Thymus (tissue), 11 donors: ENCODE results near the gene RNASET2. TPM values are rescaled to one million over a fixed set of nuclear protein-coding genes. Genes with fewer than 3 reads are reported as not detected.
"Not testable (repeated sequence)": the region's sequence is repeated elsewhere in the genome, so short reads cannot be mapped to it uniquely, and the experiment has no call there.

ENCODE experiments used
- DNase-seq, 9 donors: peaks; one replicate each; pipeline ENCODE4 v3.0.0-alpha.2; 2013; ENCODE audit warnings: low spot score in 9 of 9, low read depth in 6 of 9, missing footprints in 1 of 9
- H3K27ac ChIP-seq, 2 donors: one replicate each; pipeline ENCODE4 v1.5.1; 2013; ENCODE audit warnings: control low read depth in 1 of 2, low read depth in 1 of 2, low read length in 1 of 2, mild to moderate bottlenecking in 1 of 2, moderate library complexity in 1 of 2
- H3K27me3 ChIP-seq, 2 donors: one replicate each; pipeline ENCODE4 v1.5.1; 2013; ENCODE audit warnings: low read length in 1 of 2; ENCODE audit not compliant: control insufficient read depth in 2 of 2, insufficient read depth in 1 of 2
- H3K36me3 ChIP-seq, 2 donors: one replicate each; pipeline ENCODE4 v1.5.1; 2013; ENCODE audit warnings: low read length in 1 of 2, mild to moderate bottlenecking in 1 of 2, moderate library complexity in 1 of 2; ENCODE audit not compliant: control insufficient read depth in 2 of 2, insufficient read depth in 2 of 2
- H3K4me1 ChIP-seq, 2 donors: one replicate each; pipeline ENCODE4 v1.5.1; 2013; ENCODE audit warnings: low read length in 2 of 2; ENCODE audit not compliant: control insufficient read depth in 2 of 2, insufficient read depth in 2 of 2
- H3K4me3 ChIP-seq, 2 donors: one replicate each; pipeline ENCODE4 v1.5.1; 2013; ENCODE audit warnings: low read length in 2 of 2, control low read depth in 1 of 2, mild to moderate bottlenecking in 1 of 2
- H3K9me3 ChIP-seq, 2 donors: one replicate each; pipeline ENCODE4 v1.5.1; 2013; ENCODE audit warnings: low read length in 1 of 2, mild to moderate bottlenecking in 1 of 2; ENCODE audit not compliant: control insufficient read depth in 2 of 2, insufficient read depth in 1 of 2
- WGBS: extraction: QIAGEN DNeasy Blood & Tissue Kit; methylation state at CpG from one replicate; pipeline ENCODE4 v1.1.7; 2013; 5-methylcytosine and 5-hydroxymethylcytosine counted together
- polyA plus RNA-seq: library from polyadenylated mRNA; stranded (reverse); fragments of 200-250 nt; gene quantifications from one replicate; pipeline ENCODE4 v1.2.3, GENCODE V29; 2013
- total RNA-seq: library from RNA; stranded (reverse); fragments of 120-200 nt; gene quantifications from one replicate; pipeline ENCODE4 v1.2.4, GENCODE V29; 2013
- donor health status: healthy.

The RNASET2 gene
- total and polyA plus RNA-seq, 2 donors = 72.2 to 151 TPM

DNA sequence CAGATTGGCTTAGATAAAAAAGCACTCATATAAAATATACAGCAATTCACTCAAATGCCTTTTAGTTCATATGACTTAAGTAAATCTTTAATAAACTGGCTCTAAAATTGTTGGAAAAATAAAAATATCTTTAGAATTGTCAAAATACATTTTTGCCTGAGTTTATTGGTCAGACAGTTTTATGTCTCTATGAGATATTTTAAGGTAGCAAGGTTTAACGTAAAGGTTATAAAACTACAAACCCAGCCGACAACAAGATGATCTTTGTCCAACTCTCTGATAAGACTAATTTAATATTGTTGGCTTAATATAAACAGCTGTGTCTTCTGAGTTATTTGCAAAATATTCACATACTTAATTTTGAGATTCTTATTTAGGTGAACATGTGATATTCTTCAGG, 39.5 kb downstream of the RNASET2 start:
- no peak for DNase-seq
- Histone ChIP-seq H3K27me3 (no peaks in the 10 kb centered on the region), H3K9me3 (no peaks in the 10 kb centered on the region), H3K4me3 (no peak overlapping the region), H3K27ac (no peak overlapping the region), H3K4me1 (no peaks in the 10 kb centered on the region), H3K36me3 (no peaks in the 10 kb centered on the region)
- 99% methylated on average over 2 of the region's 2 CpGs for WGBS

DNA sequence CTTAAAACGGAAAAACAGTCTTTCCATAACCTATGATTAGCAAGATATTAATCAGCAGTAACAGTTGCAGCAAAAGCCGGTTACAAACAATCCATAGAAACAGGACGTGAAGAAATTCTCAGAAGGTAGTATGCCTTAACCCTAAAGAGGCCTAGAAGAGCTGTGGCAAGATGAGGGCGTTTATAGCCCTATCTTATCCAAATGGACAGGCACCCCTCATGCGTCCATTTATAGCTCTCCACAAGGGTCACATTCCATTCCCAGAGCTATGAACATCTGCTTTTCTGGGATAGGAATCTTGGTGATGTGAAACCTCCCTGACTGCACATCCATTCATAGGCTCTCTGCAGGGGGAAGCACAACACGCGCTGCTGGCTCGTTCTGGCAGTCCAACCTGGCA, 40.9 kb downstream of the RNASET2 start:
- DNase-seq, H3K36me3 ChIP-seq, H3K9me3 ChIP-seq, H3K27me3 ChIP-seq, H3K4me1 ChIP-seq, H3K27ac ChIP-seq, H3K4me3 ChIP-seq: not testable (repeated sequence)
- WGBS = 97% methylated on average over 8 of the region's 8 CpGs

DNA sequence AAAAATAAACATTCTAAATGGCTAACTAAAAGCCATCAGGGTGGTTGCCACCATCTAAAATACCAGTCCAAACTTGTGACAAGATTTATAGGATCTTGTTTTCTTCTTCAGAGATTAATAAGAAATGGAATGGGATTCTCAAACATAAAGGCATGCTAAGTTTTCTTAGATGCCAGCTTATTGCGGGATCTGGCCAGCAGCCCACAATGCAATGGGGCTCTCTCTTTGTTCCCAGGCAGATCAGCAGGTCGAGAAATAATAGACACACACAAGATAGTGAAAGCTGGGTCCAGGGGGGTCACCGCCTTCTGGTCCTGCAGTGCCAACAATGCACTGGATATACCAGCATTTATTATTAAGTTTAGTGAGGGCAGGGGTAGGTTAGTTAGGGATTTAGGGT, 41.4 kb downstream of the RNASET2 start:
- not testable (repeated sequence) for H3K27ac ChIP-seq, H3K4me3 ChIP-seq, H3K9me3 ChIP-seq, H3K4me1 ChIP-seq, H3K36me3 ChIP-seq, H3K27me3 ChIP-seq, DNase-seq
- 98% methylated on average over 3 of the region's 3 CpGs for WGBS

DNA sequence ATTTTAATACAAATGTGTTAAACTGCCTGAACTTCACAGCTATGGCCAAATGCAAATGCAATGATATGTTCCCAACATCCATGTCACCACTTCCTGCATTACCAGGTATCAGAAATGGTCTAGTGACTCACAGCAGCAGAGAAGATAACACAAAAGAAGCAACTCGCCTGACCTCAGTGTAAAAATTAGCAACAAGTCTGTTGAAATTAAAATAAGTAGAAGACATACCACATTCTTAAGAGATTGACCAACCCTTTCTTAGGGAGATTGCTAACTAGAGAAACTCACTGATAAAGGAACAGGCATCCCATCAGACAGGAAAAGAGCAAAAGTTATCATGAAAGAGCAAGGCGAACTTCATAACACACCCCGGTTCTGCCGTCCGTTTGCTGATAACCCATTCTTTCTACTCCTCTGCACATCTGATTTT, 45.1 kb downstream of the RNASET2 start:
- no peaks in the 10 kb centered on the region for H3K27me3 ChIP-seq
- H3K4me3 ChIP-seq = no peak overlapping the region
- peaks cover 0 to 12% of the 10 kb centered on the region in 2 donors for H3K4me1 ChIP-seq
- WGBS = 97% methylated on average over 5 of the region's 5 CpGs
- DNase-seq = no peak
- no peak overlapping the region for H3K27ac ChIP-seq
- no peaks in the 10 kb centered on the region for H3K9me3 ChIP-seq
- H3K36me3 ChIP-seq = no peaks in the 10 kb centered on the region

DNA sequence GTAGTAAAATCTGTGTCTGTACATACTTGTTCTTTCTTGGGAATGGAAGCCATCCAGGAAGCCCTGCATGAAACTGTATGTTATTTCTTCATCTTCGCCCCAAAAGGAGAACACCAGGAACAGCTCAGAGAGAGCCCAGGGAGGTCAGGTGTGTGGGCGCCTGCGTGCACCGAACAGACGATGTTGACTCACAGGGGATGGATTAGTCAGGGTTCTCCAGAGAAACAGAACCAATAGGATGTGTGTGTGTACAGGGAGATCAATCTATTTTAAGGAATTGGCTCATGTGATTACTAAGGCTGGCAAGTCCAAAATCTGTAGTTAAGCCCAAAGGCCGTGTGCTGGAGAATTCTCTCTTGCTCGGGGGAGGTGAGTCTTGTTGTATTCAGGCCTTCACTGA, 45.7 kb downstream of the RNASET2 start:
- H3K4me3 ChIP-seq = no peak overlapping the region
- peaks cover 0 to 12% of the 10 kb centered on the region in 2 donors for H3K4me1 ChIP-seq
- WGBS = 97% methylated on average over 7 of the region's 7 CpGs
- H3K36me3 ChIP-seq = no peaks in the 10 kb centered on the region
- H3K27ac ChIP-seq = no peak overlapping the region
- H3K9me3 ChIP-seq = no peaks in the 10 kb centered on the region
- DNase-seq = no peak
- no peaks in the 10 kb centered on the region for H3K27me3 ChIP-seq

DNA sequence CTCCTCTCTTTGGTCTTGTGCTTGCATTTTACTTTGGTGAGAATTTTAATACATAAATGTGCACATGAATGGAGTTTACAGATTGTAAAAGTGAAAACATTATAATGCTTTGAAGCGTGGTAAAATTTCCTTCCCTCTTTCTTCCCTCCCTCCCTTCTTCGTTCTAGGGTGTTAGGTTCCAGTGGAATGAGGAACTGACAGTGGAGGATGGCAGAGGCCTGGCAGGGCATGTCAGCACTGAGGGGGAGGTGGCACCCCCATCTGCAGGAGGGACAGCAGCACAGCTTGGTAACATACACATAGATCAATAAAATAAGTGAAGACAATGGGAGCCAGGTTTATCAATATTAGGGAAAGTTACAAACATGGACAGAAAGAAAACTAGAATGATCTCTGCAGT, 47.5 kb downstream of the RNASET2 start:
- H3K27ac ChIP-seq = no peak overlapping the region
- DNase-seq = no peak
- no peak overlapping the region for H3K4me3 ChIP-seq
- H3K9me3 ChIP-seq = no peaks in the 10 kb centered on the region
- WGBS = 16% methylated on average over 2 of the region's 2 CpGs
- H3K4me1 ChIP-seq = peaks cover 0 to 12% of the 10 kb centered on the region in 2 donors
- H3K36me3 ChIP-seq = no peaks in the 10 kb centered on the region
- H3K27me3 ChIP-seq = peaks cover 0 to 9% of the 10 kb centered on the region in 2 donors

DNA sequence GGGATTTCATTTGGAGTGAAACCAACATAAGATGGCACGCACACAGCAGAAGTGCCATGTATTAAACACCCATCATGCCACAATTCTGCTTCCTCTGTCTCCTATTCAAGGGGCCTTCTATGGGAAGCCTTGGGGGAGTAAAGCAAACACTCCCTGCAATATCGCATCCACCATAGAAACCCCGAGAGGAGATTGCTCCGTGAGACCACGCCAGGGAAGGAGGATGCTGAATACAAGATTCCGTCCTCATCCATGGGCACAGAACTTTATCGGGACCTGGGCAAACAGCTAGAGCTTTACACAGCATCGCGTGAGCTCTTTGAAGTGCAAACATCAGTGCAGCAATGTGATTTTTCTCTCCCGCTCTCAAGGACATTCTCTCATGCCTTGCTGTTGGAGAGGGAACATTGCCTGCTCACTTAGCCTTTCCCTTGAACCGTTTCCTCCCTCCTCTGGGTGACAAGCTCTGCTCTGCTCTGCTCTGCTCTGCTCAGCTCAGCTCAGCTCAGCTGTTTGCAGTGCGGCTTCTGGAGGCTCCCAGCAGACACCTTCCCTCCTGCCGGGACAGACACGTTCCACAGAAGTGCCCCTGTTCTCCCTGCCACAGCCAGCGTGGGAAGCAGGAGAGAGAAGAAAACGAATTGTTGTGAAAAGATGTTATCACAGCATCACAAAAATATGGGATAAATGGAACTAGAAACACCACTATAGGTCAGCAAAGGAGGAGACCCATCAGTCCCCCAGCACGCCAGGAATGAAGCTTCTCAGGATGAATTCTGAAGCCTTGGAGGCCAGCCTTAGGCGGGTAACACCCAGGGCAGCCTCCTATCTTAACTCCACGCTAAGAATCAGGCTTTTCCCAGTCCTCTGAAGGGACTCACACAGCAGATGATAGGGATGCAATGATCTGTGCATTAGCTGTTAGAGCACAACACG, 48.2 kb downstream of the RNASET2 start:
- no peaks in the 10 kb centered on the region for H3K36me3 ChIP-seq
- no peak overlapping the region for H3K4me3 ChIP-seq
- H3K4me1 ChIP-seq = peaks cover 0 to 12% of the 10 kb centered on the region in 2 donors
- no peaks in the 10 kb centered on the region for H3K9me3 ChIP-seq
- no peak for DNase-seq
- 91% methylated on average over 20 of the region's 20 CpGs for WGBS
- peaks cover 0 to 16% of the 10 kb centered on the region in 2 donors for H3K27me3 ChIP-seq
- no peak overlapping the region for H3K27ac ChIP-seq

DNA sequence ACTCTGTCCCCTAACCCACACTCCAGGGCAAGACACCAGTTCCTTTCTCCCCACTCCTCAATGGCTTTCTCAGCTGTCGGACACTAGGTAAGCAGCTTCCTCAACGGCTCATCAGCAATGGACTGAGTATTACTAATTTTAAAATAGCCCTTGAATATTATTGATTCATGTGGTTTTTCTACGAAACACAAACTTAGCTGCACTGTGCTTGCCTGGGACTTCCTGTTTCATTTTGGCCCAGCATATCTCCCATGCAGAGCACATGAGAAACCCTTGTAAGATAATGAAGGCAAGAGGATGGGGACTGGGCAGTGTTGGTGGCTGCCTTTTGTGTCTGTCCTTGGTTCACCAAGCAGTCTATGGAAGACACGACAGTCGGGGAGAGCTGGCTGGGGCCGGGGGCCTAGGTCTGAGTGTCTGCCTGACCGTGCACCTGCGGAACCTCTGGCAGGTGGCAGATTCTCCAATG, 48.9 kb downstream of the RNASET2 start:
- Histone ChIP-seq H3K4me3 (no peak overlapping the region), H3K27me3 (peaks cover 0 to 16% of the 10 kb centered on the region in 2 donors), H3K27ac (no peak overlapping the region), H3K4me1 (peaks cover 0 to 12% of the 10 kb centered on the region in 2 donors), H3K9me3 (no peaks in the 10 kb centered on the region), H3K36me3 (no peaks in the 10 kb centered on the region)
- WGBS = 69% methylated on average over 8 of the region's 8 CpGs
- DNase-seq = peak in 1 of 9 donors; percentile 38

DNA sequence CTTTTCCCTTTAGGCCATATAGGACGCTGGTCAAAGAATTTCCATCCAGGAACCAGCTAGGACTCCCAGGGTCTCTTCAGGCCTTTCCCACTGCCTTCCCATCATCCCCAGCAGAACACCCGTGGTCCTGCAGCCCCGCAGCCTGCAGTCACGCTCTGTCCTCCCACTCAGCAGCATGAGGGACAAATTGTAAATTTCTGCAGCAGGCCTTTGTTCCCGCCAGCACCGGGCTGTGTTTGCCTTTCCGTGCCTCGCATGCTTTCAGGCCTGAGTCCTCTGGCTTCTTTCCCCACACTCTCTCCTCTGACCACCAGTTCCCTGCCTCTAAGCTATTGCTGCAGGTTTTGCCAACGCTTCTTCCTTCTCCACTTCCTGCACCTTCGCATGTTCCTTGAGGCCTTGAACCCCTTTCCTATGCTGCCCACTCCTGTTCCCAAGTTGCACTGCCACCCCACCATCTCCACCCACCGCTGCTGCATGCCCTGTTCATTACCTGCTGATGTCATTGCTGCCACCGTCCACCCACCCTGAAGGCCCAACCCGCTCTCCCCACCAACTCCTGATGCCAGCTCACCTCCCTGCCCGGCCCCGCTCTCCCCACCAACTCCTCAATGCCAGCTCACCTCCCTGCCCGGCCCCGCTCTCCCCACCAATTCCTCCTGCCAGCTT, 49.8 kb downstream of the RNASET2 start:
- Histone ChIP-seq H3K4me1 (peaks cover 0 to 12% of the 10 kb centered on the region in 2 donors), H3K27ac (no peak overlapping the region), H3K4me3 (no peak overlapping the region), H3K36me3 (no peaks in the 10 kb centered on the region), H3K9me3 (no peaks in the 10 kb centered on the region), H3K27me3 (peaks cover 0 to 16% of the 10 kb centered on the region in 2 donors)
- no peak for DNase-seq
- WGBS = 97% methylated on average over 17 of the region's 17 CpGs
